Measurements from ENCODE around the gene TBC1D9. TPM values are rescaled to one million over a fixed set of nuclear protein-coding genes. Genes with fewer than 3 reads are reported as not detected.

Gene TBC1D9
- polyA plus RNA-seq, 1 of the 3 experiments (the other 2 are of a cell fraction): 13.5 TPM

DNA sequence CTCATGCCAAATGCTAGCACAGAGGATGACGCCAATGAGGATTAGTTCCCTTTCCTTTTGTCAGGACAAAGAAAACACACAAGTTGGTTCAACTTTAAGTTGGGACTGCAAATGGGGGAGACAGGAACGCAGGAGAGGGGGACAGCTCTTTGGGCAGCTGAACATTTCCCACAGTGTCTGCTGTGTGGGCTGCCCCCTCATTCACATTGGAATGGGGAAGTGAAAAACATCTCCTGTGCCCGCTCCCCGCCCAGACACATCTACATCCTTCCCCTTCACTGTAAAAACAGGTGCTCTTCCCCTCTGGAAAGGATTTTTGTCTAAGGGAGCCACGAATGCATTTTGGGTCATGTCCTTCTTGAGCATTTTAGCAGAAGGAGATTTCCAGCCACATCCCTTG lies 44.5 kb upstream of the TBC1D9 start:
- WGBS (ENCODE audit: low lambda C conversion rate): 63% methylated on average over 5 of the region's 5 CpGs
- no peak for DNase-seq
- Histone ChIP-seq H3K9me2 (no peaks in the 10 kb centered on the region), H3K79me2 (ENCODE audit: insufficient read depth) (no peaks in the 10 kb centered on the region), H3K4me2 (no peak overlapping the region), H3K9me3 (no peaks in the 10 kb centered on the region), H3K9ac (no peak overlapping the region), H3K27me3 (ENCODE audit: insufficient read depth) (peaks cover 4% of the 10 kb centered on the region; the same call in 1 of the 2 replicates), H3K27ac (ENCODE audit: low read depth in 2 of 2, low read length in 1 of 2) (no peak overlapping the region), H2AFZ (ENCODE audit: low read depth) (no peak overlapping the region), H3K4me3 (ENCODE audit: low read depth in 2 of 2, low read length in 1 of 2) (no peak overlapping the region), H3F3A (replicated peaks; ENCODE audit: insufficient read depth) (no peaks in the 10 kb centered on the region), H3K4me1 (ENCODE audit: control insufficient read depth in 1 of 2, insufficient read depth in 2 of 2, low read depth in 1 of 2, low read length in 1 of 2) (no peaks in the 10 kb centered on the region), H4K20me1 (ENCODE audit: insufficient read depth) (no peaks in the 10 kb centered on the region), H3K36me3 (replicated peaks in 1 of 2; ENCODE audit: control insufficient read depth in 1 of 2, insufficient read depth in 2 of 2, low read length in 1 of 2) (no peaks in the 10 kb centered on the region)
- TF ChIP-seq RAD21 (IDR thresholded peaks at IDR 0.05; ENCODE audit: low read length) (no peak), ELF1 (IDR thresholded peaks at IDR 0.05) (no peak), YY1 (IDR thresholded peaks at IDR 0.05; ENCODE audit: low read depth) (no peak), GATA2 (CRISPR knock-in tag; IDR thresholded peaks at IDR 0.05) (no peak), FOXJ3 (CRISPR knock-in tag; IDR thresholded peaks at IDR 0.05) (no peak), SMC3 (IDR thresholded peaks at IDR 0.05; ENCODE audit: low read depth, low read length) (no peak), NFIC (IDR thresholded peaks at IDR 0.05; ENCODE audit: borderline replicate concordance) (no peak)
- TF ChIP-seq, protein P1, sequence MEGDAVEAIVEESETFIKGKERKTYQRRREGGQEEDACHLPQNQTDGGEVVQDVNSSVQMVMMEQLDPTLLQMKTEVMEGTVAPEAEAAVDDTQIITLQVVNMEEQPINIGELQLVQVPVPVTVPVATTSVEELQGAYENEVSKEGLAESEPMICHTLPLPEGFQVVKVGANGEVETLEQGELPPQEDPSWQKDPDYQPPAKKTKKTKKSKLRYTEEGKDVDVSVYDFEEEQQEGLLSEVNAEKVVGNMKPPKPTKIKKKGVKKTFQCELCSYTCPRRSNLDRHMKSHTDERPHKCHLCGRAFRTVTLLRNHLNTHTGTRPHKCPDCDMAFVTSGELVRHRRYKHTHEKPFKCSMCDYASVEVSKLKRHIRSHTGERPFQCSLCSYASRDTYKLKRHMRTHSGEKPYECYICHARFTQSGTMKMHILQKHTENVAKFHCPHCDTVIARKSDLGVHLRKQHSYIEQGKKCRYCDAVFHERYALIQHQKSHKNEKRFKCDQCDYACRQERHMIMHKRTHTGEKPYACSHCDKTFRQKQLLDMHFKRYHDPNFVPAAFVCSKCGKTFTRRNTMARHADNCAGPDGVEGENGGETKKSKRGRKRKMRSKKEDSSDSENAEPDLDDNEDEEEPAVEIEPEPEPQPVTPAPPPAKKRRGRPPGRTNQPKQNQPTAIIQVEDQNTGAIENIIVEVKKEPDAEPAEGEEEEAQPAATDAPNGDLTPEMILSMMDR (IDR thresholded peaks at IDR 0.05): no peak
- TF ChIP-seq, protein P2, sequence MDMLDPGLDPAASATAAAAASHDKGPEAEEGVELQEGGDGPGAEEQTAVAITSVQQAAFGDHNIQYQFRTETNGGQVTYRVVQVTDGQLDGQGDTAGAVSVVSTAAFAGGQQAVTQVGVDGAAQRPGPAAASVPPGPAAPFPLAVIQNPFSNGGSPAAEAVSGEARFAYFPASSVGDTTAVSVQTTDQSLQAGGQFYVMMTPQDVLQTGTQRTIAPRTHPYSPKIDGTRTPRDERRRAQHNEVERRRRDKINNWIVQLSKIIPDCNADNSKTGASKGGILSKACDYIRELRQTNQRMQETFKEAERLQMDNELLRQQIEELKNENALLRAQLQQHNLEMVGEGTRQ (IDR thresholded peaks at IDR 0.05; ENCODE audit: borderline replicate concordance, low read depth, low read length): no peak
- CTCF ChIA-PET: interaction anchor here (1.0 to 1.2 kb wide), 2 partner anchors 12 to 31 kb away, joined by 3 to 4 read pairs; no protein-coding TSS in a partner anchor
- POLR2A ChIA-PET: no interaction called here

DNA sequence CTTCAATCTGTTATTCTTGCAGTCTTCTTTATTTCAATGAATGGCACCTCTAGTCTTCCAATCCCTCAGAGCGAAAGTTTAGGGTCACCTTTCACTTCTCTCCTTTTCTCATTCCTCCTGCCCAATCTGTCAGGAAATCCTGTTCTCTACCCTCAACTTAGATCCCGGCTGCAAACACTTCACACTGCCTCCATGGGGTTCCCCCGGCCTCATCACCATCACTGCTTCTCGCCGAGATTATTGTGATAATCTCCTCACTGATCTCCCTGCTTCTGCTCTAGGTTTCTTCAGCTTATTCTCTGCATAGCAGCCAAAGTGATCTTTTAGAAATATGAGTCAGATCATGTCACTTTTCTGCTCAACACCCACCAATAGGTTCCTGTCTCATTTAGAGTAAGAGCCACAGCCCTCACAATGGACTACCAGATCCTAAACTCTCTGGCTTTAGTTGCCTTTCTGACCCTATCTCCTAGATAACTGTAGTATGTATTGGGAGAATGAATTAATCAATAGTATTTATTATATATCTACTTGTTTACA lies 43.6 kb upstream of the TBC1D9 start:
- Histone ChIP-seq H3K36me3 (replicated peaks in 1 of 2; ENCODE audit: control insufficient read depth in 1 of 2, insufficient read depth in 2 of 2, low read length in 1 of 2) (no peaks in the 10 kb centered on the region), H3K79me2 (ENCODE audit: insufficient read depth) (no peaks in the 10 kb centered on the region), H3K9me3 (no peaks in the 10 kb centered on the region), H3F3A (replicated peaks; ENCODE audit: insufficient read depth) (no peaks in the 10 kb centered on the region), H3K9me2 (no peaks in the 10 kb centered on the region), H2AFZ (ENCODE audit: low read depth) (no peak overlapping the region), H3K27me3 (ENCODE audit: insufficient read depth) (peaks cover 4% of the 10 kb centered on the region; the same call in 1 of the 2 replicates), H3K4me3 (ENCODE audit: low read depth in 2 of 2, low read length in 1 of 2) (no peak overlapping the region), H3K9ac (no peak overlapping the region), H3K27ac (ENCODE audit: low read depth in 2 of 2, low read length in 1 of 2) (no peak overlapping the region), H3K4me2 (no peak overlapping the region), H4K20me1 (ENCODE audit: insufficient read depth) (no peaks in the 10 kb centered on the region), H3K4me1 (ENCODE audit: control insufficient read depth in 1 of 2, insufficient read depth in 2 of 2, low read depth in 1 of 2, low read length in 1 of 2) (no peaks in the 10 kb centered on the region)
- TF ChIP-seq RAD21 (IDR thresholded peaks at IDR 0.05; ENCODE audit: low read length) (no peak), TEAD4 (IDR thresholded peaks at IDR 0.05; ENCODE audit: borderline replicate concordance, insufficient read depth) (no peak), ELF1 (IDR thresholded peaks at IDR 0.05) (no peak), MXI1 (IDR thresholded peaks at IDR 0.05; ENCODE audit: low read depth, low read length) (no peak), MEF2A (IDR thresholded peaks at IDR 0.05; ENCODE audit: borderline replicate concordance, low read depth) (no peak), SMC3 (IDR thresholded peaks at IDR 0.05; ENCODE audit: low read depth, low read length) (no peak), GABPA (IDR thresholded peaks at IDR 0.05; ENCODE audit: low read depth) (no peak), YY1 (IDR thresholded peaks at IDR 0.05; ENCODE audit: low read depth) (no peak), TAF1 (IDR thresholded peaks at IDR 0.05; ENCODE audit: borderline replicate concordance, low read depth, low read length) (no peak)
- TF ChIP-seq, protein P1 (IDR thresholded peaks at IDR 0.05): no peak
- TF ChIP-seq, protein P3, sequence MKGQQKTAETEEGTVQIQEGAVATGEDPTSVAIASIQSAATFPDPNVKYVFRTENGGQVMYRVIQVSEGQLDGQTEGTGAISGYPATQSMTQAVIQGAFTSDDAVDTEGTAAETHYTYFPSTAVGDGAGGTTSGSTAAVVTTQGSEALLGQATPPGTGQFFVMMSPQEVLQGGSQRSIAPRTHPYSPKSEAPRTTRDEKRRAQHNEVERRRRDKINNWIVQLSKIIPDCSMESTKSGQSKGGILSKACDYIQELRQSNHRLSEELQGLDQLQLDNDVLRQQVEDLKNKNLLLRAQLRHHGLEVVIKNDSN (IDR thresholded peaks at IDR 0.05; ENCODE audit: borderline replicate concordance, low read depth): no peak
- TF ChIP-seq, protein P4, sequence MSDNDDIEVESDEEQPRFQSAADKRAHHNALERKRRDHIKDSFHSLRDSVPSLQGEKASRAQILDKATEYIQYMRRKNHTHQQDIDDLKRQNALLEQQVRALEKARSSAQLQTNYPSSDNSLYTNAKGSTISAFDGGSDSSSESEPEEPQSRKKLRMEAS (IDR thresholded peaks at IDR 0.05; ENCODE audit: low read depth): no peak
- TF ChIP-seq, protein P5, sequence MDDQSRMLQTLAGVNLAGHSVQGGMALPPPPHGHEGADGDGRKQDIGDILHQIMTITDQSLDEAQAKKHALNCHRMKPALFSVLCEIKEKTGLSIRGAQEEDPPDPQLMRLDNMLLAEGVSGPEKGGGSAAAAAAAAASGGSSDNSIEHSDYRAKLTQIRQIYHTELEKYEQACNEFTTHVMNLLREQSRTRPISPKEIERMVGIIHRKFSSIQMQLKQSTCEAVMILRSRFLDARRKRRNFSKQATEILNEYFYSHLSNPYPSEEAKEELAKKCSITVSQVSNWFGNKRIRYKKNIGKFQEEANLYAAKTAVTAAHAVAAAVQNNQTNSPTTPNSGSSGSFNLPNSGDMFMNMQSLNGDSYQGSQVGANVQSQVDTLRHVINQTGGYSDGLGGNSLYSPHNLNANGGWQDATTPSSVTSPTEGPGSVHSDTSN (IDR thresholded peaks at IDR 0.05): no peak
- no peak for DNase-seq
- CTCF ChIA-PET: interaction anchor here (1.2 kb wide), 1 partner anchor 13 kb away, joined by 3 read pairs; no protein-coding TSS in a partner anchor
- POLR2A ChIA-PET: no interaction called here
- WGBS (ENCODE audit: low lambda C conversion rate): 73% methylated on average over 5 of the region's 5 CpGs

Measured in SK-N-SH (cell line).